HG03139 (cell line): Measurements from ENCODE around the gene DECR2.
"Not testable (repeated sequence)": the region's sequence is repeated elsewhere in the genome, so short reads cannot be mapped to it uniquely, and the experiment has no call there.

ENCODE experiments used
- ATAC-seq: cut with Tn5 transposase; IDR thresholded peaks from one replicate; pipeline ENCODE4 v1.9.1; 2021; ENCODE audit not compliant: unreplicated experiment

DECR2 gene

DNA sequence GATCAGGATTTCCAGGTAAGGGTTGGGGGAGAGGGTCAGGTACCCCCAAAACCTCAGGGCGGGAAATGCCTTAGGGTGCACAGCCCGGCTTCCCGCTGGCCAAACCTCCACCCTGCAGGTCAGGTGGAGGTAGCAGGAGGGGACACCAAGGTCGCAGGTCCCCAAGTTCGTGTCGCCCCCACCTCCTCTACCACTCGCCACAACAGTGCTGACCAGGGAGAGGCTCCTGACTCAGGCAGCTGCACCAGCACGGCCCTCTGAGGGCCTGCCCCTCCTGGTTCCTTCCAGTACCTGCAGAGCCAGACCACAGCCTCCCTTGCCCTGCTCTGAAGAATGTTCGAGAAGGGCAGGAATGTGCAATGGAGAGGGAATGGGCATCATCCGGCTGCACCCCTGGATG, 35.2 kb upstream of the DECR2 start:
- ATAC-seq, result no peak

DNA sequence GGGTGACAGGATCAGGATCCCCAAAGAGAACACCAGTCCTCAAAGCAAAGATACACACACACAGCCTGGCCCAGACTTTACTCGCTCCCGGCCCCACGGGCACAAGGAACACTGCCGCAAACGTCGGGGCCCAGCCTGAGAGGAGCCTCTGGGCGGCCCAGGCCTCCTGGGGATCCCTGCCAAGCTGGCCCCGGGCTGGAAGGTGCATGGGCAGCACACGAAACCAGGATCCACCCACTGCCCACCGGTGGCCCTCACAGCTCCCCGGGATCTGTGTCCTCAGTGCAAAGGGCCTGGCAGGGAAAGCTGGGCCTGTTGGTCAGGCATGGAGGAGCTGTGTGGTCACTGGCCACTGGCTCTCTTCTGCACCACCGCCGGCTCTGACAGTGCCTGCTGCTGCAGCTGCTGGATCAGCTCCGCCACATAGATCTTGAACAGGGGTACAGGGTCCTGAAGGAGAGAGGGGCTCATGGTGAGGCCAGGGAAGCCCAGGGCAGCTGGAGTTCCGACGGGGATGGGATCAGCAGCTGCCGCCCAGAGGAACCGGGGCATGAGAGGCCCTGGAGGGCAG, 34.3 kb upstream of the DECR2 start:
- ATAC-seq, result no peak

DNA sequence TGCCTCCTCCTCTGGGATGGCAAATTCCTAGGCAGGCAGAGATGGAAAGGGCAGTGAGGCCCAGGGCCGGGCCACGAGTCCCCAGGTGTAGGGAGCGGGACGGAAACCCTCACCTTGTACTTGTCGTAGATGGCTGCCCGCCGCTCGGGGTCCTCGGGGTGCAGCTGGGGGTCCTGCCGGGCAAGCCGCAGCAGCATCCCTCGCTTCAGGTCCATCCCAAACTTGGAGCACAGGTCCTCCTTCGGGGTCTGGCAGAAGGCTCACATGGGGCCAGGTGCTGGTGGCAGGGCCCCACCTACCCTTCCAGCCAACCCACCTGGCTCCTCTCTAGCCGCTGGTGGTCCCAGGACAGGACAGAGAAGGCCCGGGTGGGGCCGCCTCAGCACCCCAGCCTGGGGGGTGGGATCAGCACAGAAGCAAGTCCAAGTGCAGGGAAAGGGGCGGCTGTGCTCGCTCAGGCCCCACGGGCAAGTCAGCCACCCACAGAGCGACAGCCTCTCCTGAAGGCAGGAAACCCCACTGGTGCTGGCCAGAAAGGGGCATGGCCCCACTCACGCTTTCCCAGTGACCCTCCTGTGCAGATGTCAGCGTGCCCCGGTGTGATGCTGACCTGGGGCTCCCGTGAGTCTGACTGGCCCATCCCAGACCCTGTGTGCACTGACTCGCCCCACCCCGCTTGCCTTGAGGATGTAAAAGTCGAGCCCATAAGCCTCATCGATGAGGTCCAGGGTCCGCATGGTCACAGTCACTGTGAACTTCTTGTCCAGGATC, 33.1 kb upstream of the DECR2 start:
- ATAC-seq, result no peak

DNA sequence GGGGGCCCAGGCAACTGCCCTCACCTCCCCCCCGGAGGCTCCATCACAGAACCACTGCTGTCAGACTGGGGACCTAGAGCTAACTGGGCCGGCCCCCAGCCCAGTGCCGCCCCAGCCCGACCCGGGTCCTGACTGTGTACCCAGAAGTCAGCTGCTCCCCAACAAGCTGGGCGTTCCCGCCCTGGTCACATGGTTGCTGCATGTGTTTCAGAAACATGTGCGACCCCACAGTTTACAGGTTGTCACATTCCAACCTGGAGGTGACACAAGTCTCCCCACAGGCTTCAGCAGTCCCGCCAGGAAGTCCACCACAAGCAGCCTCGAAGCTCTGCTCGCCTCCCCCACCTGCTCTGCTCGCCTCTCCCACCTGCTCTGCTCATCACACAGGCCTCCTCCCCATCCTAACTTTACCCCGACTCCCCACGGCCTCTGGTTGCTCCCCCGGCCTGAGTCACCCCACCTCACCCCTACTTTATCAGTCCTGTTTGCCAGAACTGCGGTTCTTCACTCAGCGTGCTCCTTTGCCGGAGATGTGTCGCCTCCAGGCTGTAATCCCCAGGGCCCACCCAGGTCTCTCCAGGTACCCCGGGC, 32.3 kb upstream of the DECR2 start:
- ATAC-seq, result no peak

DNA sequence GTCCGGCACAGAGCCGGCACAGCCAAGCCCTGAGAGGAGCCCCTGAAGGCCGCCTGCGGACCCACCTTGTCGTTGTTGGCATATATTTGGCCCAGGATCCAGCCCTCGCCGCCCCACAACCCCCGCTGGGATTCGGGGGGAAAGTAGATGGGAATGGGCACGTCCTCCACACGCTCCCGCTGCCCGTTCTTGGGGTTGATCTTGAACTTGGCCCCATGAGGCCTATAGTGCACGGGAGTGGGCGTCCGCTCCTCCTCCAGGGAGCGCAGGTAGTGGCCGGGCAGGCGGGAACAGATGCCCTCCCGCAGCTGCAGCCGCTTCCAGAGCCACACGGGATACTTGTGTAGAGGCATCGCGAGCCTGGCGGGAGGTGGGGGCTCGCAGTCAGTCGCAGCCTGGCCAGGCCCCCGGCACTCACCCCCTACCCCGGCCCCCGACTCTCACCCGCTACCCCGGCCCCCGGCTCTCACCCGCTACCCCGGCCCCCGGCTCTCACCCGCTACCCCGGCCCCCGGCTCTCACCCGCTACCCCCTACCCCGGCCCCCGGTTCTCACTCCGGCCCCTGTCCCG, 31.7 kb upstream of the DECR2 start:
- ATAC-seq, result no peak

DNA sequence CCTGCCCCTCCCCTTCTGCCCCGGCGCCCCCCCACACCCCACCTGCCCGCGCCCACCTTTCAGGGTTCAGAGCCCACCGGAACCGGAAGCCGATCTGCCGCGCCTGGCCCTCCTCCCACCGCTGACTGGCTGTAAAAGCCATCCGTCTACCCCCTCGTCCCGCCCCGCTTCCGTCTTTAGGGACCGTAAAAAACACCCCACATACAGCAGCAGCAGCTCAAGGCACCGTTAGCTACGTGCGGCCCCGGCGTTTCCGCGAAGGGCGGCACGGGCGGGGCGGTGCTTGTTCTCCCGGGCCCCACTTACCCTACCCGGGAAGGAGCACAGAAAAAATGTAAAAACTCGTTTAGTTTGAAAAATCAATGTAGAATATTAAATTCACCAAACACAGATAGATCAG, 31.2 kb upstream of the DECR2 start, which contains the start of gene MRPL28:
Gene MRPL28 (minus strand): TSS at position 96 of the 400 bp plus-strand sequence. CDS start 320 bp downstream, outside the sequence.
- ATAC-seq, result peak; percentile 72

DNA sequence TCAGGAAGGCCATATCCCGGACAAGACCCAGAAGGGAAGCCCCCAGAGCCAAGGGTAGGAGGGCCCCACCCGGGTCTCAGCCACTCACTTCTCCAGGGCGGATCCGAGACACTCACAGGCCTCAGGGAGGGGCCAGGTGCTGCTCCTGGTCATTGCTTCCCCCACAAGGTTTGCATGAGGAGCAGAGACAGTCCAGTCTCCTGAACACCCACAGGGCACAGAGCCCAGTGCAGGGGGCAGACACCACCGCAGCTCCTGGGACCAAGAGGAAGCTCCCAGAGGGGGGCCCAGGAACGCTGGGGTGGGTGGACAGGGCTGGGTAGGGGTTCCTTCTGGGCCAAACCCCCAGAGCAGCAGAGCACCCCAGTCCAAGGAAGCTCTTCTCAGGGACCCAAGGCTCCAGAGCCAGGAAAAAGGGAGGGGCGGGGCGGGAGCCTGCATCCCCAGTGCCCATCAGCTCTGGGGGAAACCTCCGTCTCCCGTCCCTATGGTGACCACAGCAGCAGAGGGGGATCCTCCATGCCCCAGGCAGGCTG, 30.6 kb upstream of the DECR2 start:
- no peak for ATAC-seq

DNA sequence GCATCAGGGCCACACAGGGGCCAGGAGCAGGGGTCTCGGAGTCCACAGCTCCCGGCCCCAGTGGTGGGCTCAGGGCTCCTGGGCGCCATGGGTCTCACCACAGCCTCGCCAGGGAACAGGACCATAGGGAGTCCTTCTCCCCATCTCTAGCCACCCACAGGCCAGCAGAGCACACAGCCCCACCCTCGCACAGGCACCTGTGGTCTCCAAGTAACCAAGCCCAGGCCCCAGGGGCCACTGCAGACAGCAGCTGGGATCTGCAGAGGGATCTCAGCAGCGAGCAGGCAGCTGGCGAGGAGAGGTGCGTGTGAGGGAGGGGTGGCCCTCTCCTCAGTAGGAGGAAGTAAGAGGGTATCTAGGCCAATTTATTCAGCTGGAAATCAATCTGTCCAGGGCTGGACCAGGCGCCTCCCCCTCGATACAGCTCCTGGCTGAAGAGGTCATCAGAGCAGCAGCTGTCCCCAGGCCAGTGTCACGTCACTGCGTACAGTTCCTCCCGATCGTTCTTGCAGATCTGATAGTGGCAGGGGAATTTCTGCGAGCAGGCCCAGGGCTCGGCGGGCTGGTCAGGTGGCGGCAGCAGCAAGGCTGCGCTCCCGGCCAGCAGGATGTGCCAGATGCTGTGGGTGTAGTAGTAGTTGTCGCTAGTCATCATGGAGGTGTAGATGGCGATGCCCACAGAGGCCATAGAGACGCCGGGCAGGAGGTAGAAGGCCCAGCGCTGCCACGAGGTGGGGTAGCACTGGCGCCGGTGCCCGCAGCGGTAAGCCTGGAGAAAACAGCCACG, 30.0 kb upstream of the DECR2 start:
- no peak for ATAC-seq

DNA sequence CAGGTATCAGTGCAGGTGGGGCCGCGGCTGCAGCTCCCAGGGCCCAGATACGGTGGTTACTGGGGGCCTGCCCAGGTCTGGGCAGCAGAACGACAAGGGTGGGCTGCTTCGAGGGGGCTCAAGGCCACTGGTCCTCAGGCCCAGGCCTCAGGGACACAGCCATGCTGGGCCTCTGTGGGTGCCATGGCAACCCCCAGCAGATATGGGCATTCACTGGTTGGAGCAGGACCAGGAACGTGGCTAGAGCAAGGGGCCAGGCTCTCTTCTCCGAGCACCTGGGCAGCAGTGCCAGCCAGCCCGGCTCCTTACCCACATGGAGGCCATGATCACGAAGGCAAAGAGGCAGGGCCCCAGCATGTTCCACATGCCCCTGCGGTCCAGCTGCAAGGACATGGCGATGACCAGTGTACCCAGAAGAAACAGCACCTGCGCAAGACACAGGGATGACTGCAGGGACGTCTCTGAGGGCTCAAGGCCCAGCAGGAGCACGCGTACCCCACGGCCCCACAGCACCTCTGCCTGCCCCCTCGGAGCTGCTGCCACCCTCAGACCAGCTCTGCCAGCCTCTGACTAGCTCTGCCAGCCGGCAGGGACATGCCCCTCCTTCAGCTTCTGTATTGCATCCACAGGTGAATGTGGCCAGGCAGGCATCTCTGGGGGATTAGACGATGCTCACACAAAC, 29.2 kb upstream of the DECR2 start:
- no peak for ATAC-seq

DNA sequence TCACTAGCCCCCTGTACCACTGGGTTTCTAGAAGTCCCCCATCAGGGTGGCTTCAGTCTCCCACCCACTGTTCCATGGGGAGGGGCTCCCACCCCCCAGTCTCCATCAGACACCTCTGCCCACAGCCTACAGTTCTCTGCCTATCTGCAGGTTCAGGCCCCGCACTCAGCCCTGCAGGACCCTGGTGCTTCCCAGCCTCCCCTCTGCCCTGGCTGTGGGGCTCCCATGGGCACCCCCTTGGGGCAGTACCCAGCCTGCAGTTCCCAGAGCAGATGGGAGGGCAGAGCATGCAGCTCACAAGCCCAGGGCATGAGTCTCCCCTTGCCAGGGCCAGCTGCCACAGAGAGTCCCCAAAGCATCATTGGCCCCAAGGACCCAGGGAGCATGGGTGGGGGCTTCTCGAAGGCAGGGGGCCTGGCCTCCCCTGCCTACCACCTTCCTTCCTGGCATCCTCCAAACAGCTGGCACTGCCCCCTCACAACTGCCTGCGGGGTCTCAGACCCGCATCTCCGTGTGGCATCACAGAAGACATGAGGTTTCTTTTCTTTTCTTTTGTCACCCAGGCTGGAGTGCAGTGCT, 28.6 kb upstream of the DECR2 start:
- ATAC-seq, result no peak

DNA sequence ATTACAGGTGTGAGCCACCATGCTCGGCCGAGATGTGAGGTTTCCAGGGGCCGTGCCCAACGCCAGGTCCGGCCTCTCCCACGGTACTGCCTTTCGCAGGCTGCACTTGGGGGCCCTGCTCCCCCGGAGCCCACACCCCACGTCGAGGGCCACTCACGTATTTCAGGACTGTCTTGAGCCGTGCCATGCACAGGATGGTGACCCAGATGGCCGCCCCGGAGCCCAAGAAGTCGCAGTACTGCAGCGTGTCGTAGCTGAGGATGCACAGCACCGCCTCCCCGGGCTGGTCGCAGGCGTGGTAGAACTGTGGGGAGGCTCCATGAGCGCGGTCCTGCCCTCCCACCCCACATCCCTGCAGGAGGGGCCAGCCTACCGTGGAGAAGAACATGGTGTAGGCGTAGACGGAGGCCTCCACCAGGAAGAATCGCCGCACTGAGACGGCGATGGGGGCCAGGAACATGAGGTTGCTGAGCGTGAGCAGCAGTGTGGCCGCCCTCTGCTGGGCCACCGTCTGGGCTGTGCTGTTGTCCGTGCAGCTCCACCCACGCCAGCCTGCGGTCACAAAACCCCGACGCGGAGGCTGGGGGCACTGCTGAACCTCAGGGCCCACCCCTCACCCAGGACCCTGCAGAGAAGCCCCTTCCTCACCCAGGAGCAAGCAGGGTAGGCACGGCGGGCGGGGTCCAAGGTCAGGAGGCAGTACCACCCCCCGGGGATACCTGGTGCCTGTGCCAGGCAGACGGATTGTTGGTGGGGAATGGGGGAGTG, 27.7 kb upstream of the DECR2 start:
- no peak for ATAC-seq

DNA sequence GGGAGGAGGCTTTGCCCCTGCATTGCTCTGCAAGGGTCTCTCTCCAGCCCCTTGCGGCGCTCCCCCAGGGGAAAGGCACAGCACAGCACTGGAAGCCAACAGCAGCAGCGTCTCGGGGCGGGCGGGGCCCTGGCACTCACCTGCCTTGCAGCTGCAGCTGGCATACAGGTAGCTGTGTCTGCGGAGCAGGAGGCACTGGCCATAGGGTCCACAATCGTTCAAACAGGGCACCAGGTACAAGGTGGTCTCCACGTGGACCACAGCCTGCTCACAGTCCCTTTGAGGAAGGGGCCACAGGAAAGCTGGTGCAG, 27.1 kb upstream of the DECR2 start:
- ATAC-seq, result no peak

DNA sequence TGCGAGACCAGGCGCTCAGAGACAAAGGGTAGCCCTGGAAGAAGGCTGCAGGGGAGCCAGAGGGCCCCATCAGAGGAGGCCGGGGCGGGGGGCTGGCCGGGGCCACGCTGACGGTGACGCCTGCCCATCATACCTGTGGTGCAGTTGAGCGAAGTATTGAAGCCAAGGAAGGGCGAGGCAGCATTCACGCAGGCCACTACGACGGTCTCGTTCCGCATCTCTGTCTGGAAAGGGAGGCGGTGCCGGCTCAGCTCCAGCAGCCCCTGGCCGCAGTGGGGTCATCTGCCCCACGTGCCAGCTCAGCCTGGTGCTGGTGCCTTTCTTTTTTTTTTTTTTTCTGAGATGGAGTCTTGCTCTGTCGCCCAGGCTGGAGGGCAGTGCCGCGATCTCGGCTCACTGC, 26.5 kb upstream of the DECR2 start:
- no peak for ATAC-seq

DNA sequence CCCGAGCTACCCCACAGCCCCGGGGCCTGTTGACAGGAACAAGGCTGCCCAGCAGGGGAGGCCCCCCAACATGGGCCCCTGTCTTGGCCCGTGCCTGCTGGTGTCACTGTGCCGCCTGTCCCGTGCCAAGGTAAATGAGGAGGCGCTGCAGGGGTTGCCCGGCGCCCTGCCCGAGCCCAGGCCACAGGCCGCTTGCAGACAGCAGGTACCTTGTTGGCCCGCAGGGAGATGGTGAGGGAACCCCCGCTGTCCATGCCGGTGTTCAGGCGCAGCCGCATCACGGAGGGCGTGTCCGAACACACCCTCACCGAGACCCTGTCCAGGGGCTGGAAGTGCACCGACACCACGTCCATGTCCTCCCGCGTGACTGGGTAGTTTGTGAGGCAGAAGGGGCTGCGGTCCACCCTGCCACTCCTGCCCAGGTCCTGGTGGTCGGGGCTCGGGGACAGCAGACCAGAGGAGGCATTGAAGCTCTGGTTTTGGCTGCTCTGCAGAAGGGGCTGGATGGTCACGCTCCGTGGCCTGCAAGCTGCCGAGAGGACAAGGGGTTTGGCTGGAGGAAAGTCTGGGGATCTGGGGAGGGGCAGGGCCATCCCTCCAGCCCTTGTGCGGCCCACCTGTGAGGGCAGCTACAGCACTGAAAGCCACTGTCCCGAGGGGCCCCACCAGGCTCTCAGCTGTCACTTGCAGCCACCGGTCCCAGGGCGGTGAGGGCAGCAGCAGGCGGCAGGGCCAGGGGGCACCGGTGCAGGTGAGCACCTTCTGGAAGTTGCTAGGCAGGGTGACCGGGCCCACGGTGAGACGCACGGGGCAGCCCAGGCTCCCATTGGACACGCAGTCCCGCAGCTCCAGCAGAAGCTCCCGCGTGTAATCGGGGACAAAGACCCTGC, 25.5 kb upstream of the DECR2 start:
- no peak for ATAC-seq

DNA sequence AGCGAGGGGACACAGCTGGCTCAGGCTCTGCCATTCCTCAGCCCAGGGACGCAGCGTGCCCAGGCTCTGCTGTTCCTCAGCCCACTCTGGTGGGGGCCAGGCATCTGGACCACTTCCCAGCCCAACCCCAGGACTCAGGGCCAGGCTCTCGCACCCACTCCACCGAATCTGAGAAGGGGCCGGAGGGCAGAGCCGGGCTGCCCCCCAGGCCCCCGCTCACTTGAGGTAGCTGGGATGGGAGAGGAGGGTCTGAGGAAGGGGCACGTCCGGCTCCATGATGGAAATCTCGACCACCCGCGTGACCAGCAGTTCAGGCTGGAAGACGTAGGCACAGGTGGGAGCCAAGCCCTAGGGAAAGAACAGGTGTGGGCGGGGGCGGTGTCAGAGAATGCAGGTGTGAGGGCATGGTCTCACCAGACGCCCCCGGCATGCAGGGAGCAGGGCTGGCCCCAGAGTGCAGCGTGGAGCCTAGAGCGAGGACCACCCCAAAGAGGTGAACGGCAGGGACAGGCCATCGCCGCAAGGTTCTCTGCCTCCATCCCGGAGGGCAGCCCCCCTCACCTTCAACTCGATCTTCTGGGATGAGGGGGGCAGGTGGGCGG, 24.8 kb upstream of the DECR2 start:
- ATAC-seq, result no peak

DNA sequence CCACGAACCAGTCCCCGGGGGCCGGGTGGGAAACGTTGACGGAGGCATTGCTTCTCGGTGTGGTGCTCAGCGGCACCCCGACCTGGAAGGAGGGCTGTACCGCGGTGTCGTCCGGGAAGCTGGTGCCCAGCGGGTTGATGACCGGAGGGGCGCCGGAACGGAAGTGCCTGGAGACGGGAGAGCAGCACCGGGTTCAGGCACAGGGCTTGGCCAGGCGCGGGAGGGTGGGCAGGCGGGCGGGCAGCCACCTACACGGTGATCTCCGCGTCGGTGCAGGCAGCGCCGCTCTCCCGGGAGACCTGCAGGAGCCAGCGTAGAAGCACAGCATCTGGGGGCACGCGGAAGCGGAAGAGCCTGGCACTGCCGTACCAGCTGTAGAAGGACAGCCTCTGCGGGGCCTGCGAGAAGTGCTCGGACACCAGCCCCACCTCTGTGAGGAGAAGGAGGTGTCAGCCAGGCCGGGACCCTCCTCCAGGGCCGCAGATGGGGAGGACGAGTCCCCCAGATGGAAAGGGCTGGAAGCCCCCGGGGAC, 24.2 kb upstream of the DECR2 start:
- ATAC-seq, result no peak

DNA sequence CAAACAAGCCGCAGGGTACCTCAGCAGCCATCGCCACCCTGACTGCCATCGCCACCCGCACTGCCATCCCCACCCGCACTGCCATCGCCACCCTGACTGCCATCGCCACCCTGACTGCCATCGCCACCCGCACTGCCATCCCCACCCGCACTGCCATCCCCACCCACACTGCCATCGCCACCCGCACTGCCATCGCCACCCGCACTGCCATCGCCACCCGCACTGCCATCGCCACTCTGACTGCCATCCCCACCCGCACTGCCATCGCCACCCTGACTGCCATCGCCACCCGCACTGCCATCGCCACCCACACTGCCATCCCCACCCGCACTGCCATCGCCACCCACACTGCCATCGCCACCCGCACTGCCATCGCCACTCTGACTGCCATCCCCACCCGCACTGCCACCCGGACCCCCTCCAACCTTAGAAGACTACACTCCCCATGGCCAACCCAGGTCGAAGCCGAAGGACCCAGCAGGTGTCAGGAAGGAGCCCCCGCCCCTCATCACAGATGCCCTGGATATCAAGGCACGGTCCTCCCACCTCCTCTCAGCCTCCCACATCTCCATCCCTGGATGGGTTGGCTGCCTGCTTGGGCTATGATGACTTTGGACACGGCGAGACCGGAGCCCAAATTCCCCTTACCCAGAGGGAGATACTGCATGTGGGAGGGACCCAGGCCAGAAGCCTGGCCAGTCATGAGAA, 23.4 kb upstream of the DECR2 start:
- not testable (repeated sequence) for ATAC-seq
